Keratinocyte (primary cell): Measurements from ENCODE around the gene VGLL2. TPM values are rescaled to one million over a fixed set of nuclear protein-coding genes. Genes with fewer than 3 reads are reported as not detected.

ENCODE experiments used
- DNase-seq: peaks from one replicate; pipeline ENCODE4 v3.0.0-alpha.2; 2011; ENCODE audit warnings: low read depth, missing footprints, low spot score
- FAIRE-seq: peaks from 2 replicates; lab custom pipeline; 2011; peaks lifted over from hg19 to GRCh38; lab: Jason Lieb, UNC
- H2AFZ ChIP-seq: 2 replicates; pipeline ENCODE4 v1.6.0; 2012; ENCODE audit warnings: low read length, control low read depth, inconsistent platforms; ENCODE audit not compliant: control insufficient read depth
- H3K27ac ChIP-seq: 2 replicates; pipeline ENCODE4 v1.5.1; 2011; ENCODE audit warnings: low read length; ENCODE audit not compliant: control insufficient read depth, insufficient read depth
- H3K27me3 ChIP-seq: 3 replicates; pipeline ENCODE4 v1.6.0; 2011; ENCODE audit warnings: low read length; ENCODE audit not compliant: control insufficient read depth, insufficient read depth; ENCODE audit errors: extremely low read depth
- H3K36me3 ChIP-seq, 2 experiments: 2 replicates in 1 of 2; 3 replicates in 1 of 2; pipeline ENCODE4 v1.5.1; 2011; ENCODE audit warnings: low read length in 2 of 2, mild to moderate bottlenecking in 1 of 2; ENCODE audit not compliant: control insufficient read depth in 2 of 2, insufficient read depth in 2 of 2; ENCODE audit errors: extremely low read depth in 1 of 2
- H3K4me1 ChIP-seq: 3 replicates; pipeline ENCODE4 v1.5.1; 2011; ENCODE audit warnings: low read length; ENCODE audit not compliant: control insufficient read depth, insufficient read depth; ENCODE audit errors: extremely low read depth
- H3K4me2 ChIP-seq: 3 replicates; pipeline ENCODE4 v1.6.0; 2011; ENCODE audit warnings: low read depth, low read length; ENCODE audit not compliant: control insufficient read depth, insufficient read depth; ENCODE audit errors: extremely low read depth
- H3K4me3 ChIP-seq, 3 experiments: fragments of 200-600 bp in 1 of 3; sonication (generic) in 1 of 3; 2 replicates in 2 of 3; 3 replicates in 1 of 3; pipeline ENCODE4 v1.5.1; 2011 to 2016; ENCODE audit warnings: low read length in 3 of 3, mild to moderate bottlenecking in 3 of 3, control low read depth in 2 of 3, inconsistent platforms in 1 of 3, low read depth in 1 of 3, mixed read lengths in 1 of 3, mixed run types in 1 of 3, moderate library complexity in 1 of 3; ENCODE audit not compliant: control insufficient read depth in 2 of 3, insufficient read depth in 2 of 3; ENCODE audit errors: extremely low read depth in 1 of 3
- H3K79me2 ChIP-seq: 2 replicates; pipeline ENCODE4 v1.6.0; 2012; ENCODE audit warnings: low read length; ENCODE audit not compliant: control insufficient read depth, insufficient read depth
- H3K9ac ChIP-seq: 3 replicates; pipeline ENCODE4 v1.6.0; 2011; ENCODE audit warnings: low read length; ENCODE audit not compliant: control insufficient read depth, insufficient read depth; ENCODE audit errors: extremely low read depth
- H3K9me1 ChIP-seq: 3 replicates; pipeline ENCODE4 v1.6.0; 2011; ENCODE audit warnings: low read length; ENCODE audit not compliant: control insufficient read depth, insufficient read depth; ENCODE audit errors: extremely low read depth
- H3K9me3 ChIP-seq: 2 replicates; pipeline ENCODE4 v1.5.1; 2012; ENCODE audit warnings: low read depth, low read length; ENCODE audit not compliant: control insufficient read depth
- H4K20me1 ChIP-seq: 3 replicates; pipeline ENCODE4 v1.6.0; 2011; ENCODE audit warnings: low read length; ENCODE audit not compliant: control insufficient read depth, insufficient read depth; ENCODE audit errors: extremely low read depth
- EZH2 ChIP-seq: IDR thresholded peaks from one replicate; pipeline ENCODE4 v1.6.1; 2012; ENCODE audit warnings: inconsistent platforms, mild to moderate bottlenecking, low read length, moderate library complexity
- dilution Hi-C: fragments of 300-500 bp; cut with MboI; formaldehyde crosslinking; loops from one replicate; pipeline ENCODE4 v1.7.0; 2020; ENCODE audit warnings: low sequenced_read_pairs; ENCODE audit not compliant: extremely low pct_ligation_motif_present
- polyA plus RNA-seq, 5 experiments: library from polyadenylated mRNA; depleted of rRNA in 3 of 5; stranded (reverse) in 3 of 5; stranded (forward) in 1 of 5; unstranded in 1 of 5; fragments of >200 nt; gene quantifications; 1 replicate in 1 of 5; 2 replicates in 3 of 5; 3 replicates in 1 of 5; pipeline versions ENCODE4 v1.2.1 to v1.2.3, GENCODE V29; 2011 to 2012; ENCODE audit warnings: missing spikeins in 2 of 5, low read depth in 1 of 5, low replicate concordance in 1 of 5
- TF ChIP-seq, protein P1 (sequence below), 3 experiments: IDR thresholded peaks in 1 of 3; conservative IDR thresholded peaks in 1 of 3; optimal IDR thresholded peaks in 1 of 3; 2 replicates in 2 of 3; 3 replicates in 1 of 3; pipeline versions ENCODE3 to v1.5.1; 2011; ENCODE audit warnings: low read length in 3 of 3, mild to moderate bottlenecking in 3 of 3, moderate library complexity in 2 of 3, control low read depth in 1 of 3, inconsistent platforms in 1 of 3; ENCODE audit not compliant: insufficient read depth in 2 of 3; ENCODE audit errors: extremely low read depth in 1 of 3

VGLL2 gene
- polyA plus RNA-seq, 1 donor (not counting 4 experiments of a cell fraction or from before 2014, with no cell fraction given): not detected

DNA sequence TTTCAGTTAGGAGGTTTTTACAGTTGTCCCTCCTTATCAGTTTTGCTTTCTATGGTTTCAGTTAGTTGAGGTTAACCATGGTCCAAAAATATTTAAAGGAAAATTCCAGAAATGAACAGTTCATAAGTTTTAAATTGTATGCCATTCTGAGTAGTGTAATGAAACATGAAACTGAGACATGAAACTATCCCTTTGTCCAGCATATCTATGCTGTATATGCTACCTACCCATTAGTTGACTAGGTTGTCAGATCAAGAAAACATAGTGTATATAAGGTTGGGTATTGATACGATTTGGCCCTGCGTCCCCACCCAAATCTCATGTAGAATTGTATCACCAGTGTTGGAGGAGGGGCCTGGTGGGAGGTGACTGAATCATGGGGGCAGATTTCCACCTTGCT is 39.1 kb downstream of the VGLL2 start:
- DNase-seq (no peak), FAIRE-seq (no peak)
- H2AFZ ChIP-seq: no peak overlapping the region
- no peaks in the 10 kb centered on the region for H3K36me3 ChIP-seq
- no peaks in the 10 kb centered on the region for H3K4me1 ChIP-seq
- no peak overlapping the region for H3K9ac ChIP-seq
- no peaks in the 10 kb centered on the region for H4K20me1 ChIP-seq
- no peak overlapping the region for H3K27ac ChIP-seq
- no peak overlapping the region for H3K4me3 ChIP-seq
- H3K27me3 ChIP-seq: no peaks in the 10 kb centered on the region
- no peak for TF ChIP-seq EZH2
- TF ChIP-seq, protein P1, sequence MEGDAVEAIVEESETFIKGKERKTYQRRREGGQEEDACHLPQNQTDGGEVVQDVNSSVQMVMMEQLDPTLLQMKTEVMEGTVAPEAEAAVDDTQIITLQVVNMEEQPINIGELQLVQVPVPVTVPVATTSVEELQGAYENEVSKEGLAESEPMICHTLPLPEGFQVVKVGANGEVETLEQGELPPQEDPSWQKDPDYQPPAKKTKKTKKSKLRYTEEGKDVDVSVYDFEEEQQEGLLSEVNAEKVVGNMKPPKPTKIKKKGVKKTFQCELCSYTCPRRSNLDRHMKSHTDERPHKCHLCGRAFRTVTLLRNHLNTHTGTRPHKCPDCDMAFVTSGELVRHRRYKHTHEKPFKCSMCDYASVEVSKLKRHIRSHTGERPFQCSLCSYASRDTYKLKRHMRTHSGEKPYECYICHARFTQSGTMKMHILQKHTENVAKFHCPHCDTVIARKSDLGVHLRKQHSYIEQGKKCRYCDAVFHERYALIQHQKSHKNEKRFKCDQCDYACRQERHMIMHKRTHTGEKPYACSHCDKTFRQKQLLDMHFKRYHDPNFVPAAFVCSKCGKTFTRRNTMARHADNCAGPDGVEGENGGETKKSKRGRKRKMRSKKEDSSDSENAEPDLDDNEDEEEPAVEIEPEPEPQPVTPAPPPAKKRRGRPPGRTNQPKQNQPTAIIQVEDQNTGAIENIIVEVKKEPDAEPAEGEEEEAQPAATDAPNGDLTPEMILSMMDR (optimal IDR thresholded peaks at IDR 0.05 in 1 of 3, IDR thresholded peaks at IDR 0.05 in 1 of 3, conservative IDR thresholded peaks at IDR 0.05 in 1 of 3; ENCODE audit: extremely low read depth in 1 of 3, insufficient read depth in 2 of 3, low read length in 3 of 3): no peak
- no peaks in the 10 kb centered on the region for H3K79me2 ChIP-seq
- H3K9me1 ChIP-seq: no peaks in the 10 kb centered on the region
- H3K9me3 ChIP-seq: no peaks in the 10 kb centered on the region
- no peak overlapping the region for H3K4me2 ChIP-seq
- dilution Hi-C loops: no loop called here

DNA sequence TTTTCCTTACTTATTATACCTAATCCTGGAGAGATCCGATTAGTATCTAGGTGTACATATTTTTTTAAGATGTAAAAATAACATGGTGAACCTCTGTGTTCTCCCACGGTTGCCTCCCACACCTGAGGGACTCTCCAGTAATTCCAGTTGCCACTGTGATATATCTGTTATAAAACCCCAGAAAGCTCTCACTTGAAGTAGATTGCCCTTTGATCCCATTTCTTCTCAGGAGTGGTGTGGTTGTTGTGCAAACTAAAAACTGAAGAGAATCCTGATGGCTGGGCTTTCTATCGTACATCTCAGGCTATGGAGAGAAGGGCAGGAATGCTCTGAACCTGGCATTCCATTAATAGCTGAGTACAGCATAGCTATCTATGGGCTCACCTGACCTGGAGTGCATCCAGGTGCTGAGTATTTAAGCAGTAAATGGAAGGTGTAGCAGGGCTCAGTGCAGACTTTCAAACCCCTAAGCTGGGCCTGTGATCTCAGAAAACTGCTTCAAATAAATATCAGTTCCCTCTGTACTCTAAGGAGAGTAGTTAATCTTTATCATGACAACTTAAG is 41.0 kb downstream of the VGLL2 start:
- Histone ChIP-seq H2AFZ (no peak overlapping the region), H3K9ac (no peak overlapping the region), H3K4me2 (no peak overlapping the region), H3K79me2 (no peaks in the 10 kb centered on the region), H4K20me1 (no peaks in the 10 kb centered on the region), H3K27me3 (no peaks in the 10 kb centered on the region), H3K4me1 (no peaks in the 10 kb centered on the region), H3K9me1 (no peaks in the 10 kb centered on the region), H3K36me3 (no peaks in the 10 kb centered on the region), H3K4me3 (no peak overlapping the region), H3K27ac (no peak overlapping the region), H3K9me3 (no peaks in the 10 kb centered on the region)
- TF ChIP-seq, protein P1 (optimal IDR thresholded peaks at IDR 0.05 in 1 of 3, IDR thresholded peaks at IDR 0.05 in 1 of 3, conservative IDR thresholded peaks at IDR 0.05 in 1 of 3; ENCODE audit: extremely low read depth in 1 of 3, insufficient read depth in 2 of 3, low read length in 3 of 3): no peak
- no peak for TF ChIP-seq EZH2
- dilution Hi-C loops: no loop called here
- FAIRE-seq: peak; percentile 73
- DNase-seq: no peak
